HL-60 (cell line): Measurements from ENCODE around the gene CABP2.

Source experiments
- DNase-seq, 2 experiments: peaks; one replicate each; pipeline ENCODE4 v3.0.0-alpha.2; 2010 to 2020; ENCODE audit warnings: low read depth in 1 of 2, low spot score in 1 of 2
- H3K27ac ChIP-seq: fragments of 250-450 bp; sonication (Bioruptor Pico); replicated peaks from 2 replicates; pipeline ENCODE4 v1.5.1; 2020; ENCODE audit warnings: mild to moderate bottlenecking, moderate library complexity
- H3K27me3 ChIP-seq: fragments of 250-450 bp; sonication (Bioruptor Pico); 2 replicates; pipeline ENCODE4 v1.5.1; 2021; ENCODE audit warnings: mild to moderate bottlenecking, moderate library complexity; ENCODE audit not compliant: insufficient read depth, poor library complexity, severe bottlenecking
- H3K4me3 ChIP-seq: replicated peaks from 2 replicates; pipeline ENCODE4 v1.5.1; 2011; ENCODE audit warnings: mild to moderate bottlenecking, control low read depth, low read length; ENCODE audit not compliant: insufficient read depth
- GABPA ChIP-seq: IDR thresholded peaks from 2 replicates; pipeline ENCODE4 v1.6.1; 2012; ENCODE audit warnings: low read depth
- POLR2AphosphoS5 ChIP-seq: IDR thresholded peaks from 2 replicates; pipeline ENCODE4 v1.6.1; 2012; ENCODE audit warnings: low read depth
- SPI1 ChIP-seq: IDR thresholded peaks from 2 replicates; pipeline ENCODE4 v1.6.1; 2012; ENCODE audit warnings: low read depth, mild to moderate bottlenecking, borderline replicate concordance
- TF ChIP-seq, protein P1 (sequence below): IDR thresholded peaks from 2 replicates; pipeline ENCODE4 v1.6.1; 2012; ENCODE audit warnings: low read depth; ENCODE audit not compliant: insufficient replicate concordance
- TF ChIP-seq, protein P2 (sequence below): IDR thresholded peaks from one replicate; pipeline ENCODE4 v1.5.1; 2011; ENCODE audit warnings: low read length, control low read depth, inconsistent platforms; ENCODE audit not compliant: insufficient read depth

CABP2 gene

DNA sequence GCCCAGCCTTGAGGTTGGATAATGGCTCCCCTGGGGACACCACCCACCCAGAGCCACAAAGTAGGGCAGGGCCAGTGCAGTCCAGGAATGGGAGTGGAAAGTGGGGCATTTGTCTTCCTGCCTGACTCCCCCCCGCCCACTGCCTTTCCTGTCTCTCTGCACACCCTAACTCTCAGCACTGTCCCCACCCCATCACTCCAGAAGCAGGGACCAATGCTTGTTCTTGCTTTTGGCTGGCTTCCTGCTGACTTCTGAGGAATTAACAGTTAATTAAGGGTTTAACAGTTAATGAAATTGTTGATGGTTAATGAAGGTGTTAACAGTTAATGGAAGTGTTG, 22.8 kb downstream of the CABP2 start:
- no peak for DNase-seq
- Histone ChIP-seq H3K4me3 (no peak overlapping the region), H3K27ac (no peak overlapping the region), H3K27me3 (no peaks in the 10 kb centered on the region)
- TF ChIP-seq, protein P1, sequence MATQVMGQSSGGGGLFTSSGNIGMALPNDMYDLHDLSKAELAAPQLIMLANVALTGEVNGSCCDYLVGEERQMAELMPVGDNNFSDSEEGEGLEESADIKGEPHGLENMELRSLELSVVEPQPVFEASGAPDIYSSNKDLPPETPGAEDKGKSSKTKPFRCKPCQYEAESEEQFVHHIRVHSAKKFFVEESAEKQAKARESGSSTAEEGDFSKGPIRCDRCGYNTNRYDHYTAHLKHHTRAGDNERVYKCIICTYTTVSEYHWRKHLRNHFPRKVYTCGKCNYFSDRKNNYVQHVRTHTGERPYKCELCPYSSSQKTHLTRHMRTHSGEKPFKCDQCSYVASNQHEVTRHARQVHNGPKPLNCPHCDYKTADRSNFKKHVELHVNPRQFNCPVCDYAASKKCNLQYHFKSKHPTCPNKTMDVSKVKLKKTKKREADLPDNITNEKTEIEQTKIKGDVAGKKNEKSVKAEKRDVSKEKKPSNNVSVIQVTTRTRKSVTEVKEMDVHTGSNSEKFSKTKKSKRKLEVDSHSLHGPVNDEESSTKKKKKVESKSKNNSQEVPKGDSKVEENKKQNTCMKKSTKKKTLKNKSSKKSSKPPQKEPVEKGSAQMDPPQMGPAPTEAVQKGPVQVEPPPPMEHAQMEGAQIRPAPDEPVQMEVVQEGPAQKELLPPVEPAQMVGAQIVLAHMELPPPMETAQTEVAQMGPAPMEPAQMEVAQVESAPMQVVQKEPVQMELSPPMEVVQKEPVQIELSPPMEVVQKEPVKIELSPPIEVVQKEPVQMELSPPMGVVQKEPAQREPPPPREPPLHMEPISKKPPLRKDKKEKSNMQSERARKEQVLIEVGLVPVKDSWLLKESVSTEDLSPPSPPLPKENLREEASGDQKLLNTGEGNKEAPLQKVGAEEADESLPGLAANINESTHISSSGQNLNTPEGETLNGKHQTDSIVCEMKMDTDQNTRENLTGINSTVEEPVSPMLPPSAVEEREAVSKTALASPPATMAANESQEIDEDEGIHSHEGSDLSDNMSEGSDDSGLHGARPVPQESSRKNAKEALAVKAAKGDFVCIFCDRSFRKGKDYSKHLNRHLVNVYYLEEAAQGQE = no peak
- TF ChIP-seq, protein P2, sequence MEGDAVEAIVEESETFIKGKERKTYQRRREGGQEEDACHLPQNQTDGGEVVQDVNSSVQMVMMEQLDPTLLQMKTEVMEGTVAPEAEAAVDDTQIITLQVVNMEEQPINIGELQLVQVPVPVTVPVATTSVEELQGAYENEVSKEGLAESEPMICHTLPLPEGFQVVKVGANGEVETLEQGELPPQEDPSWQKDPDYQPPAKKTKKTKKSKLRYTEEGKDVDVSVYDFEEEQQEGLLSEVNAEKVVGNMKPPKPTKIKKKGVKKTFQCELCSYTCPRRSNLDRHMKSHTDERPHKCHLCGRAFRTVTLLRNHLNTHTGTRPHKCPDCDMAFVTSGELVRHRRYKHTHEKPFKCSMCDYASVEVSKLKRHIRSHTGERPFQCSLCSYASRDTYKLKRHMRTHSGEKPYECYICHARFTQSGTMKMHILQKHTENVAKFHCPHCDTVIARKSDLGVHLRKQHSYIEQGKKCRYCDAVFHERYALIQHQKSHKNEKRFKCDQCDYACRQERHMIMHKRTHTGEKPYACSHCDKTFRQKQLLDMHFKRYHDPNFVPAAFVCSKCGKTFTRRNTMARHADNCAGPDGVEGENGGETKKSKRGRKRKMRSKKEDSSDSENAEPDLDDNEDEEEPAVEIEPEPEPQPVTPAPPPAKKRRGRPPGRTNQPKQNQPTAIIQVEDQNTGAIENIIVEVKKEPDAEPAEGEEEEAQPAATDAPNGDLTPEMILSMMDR = no peak
- TF ChIP-seq SPI1 (no peak), GABPA (no peak), POLR2AphosphoS5 (no peak)

DNA sequence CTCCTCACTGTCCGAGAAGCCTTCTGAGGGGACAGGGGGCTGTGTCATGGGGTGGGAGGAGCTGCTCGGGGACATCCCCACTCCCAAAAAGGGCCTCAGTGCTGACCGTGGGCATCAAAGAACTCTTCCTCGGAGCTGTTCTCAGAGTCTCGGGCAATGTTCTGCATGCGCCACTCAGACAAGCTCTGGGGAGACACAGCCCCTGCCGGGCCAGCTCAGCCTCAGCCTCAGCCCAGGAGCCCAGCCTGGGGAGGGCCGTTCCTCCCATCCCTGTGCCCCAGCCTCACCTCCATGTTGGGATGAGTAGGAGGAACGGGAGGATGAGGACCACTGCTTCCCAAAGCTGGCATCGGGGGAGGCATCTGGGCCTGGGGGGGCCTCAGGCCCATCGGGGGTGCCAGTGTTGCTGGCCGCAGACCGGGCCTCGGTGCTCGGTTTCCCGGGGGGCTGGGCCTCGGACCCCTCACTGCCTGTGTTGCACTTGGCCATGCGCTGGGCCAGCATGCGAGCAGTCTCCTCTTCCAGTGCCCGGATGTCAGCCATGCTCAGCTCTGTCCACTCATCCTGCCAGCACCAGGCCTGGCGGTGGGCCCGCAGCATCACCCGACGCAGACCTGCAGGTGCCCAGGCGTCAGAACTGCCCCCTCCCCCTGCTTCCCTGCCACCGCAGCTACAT, 23.3 kb downstream of the CABP2 start:
- TF ChIP-seq POLR2AphosphoS5 = no peak
- TF ChIP-seq, protein P1 = no peak
- TF ChIP-seq, protein P2 = no peak
- TF ChIP-seq GABPA = no peak
- TF ChIP-seq SPI1 = no peak
- no peak for DNase-seq
- Histone ChIP-seq H3K27me3 (no peaks in the 10 kb centered on the region), H3K27ac (no peak overlapping the region), H3K4me3 (no peak overlapping the region)

DNA sequence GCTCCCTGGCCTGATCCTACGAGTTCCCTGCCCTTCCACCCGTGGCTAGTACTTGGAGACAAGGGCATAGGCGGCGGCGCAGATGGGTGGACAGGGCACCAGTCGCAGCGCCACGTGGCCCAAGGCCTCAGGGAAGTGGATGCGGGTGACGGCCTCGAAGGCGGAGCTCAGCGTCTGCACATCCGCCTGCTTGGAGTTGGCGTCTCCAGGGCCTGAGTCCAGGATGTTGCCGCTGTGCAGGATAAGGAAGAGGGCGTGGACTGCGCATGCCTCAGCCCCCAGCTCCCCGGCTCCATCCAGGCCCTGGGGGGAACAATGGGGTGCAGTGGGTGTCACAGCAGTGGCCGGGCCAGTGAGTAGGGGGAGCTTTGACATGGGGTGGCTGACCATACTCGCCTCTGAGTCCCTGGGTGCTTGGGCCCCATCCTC, 24.7 kb downstream of the CABP2 start:
- TF ChIP-seq SPI1 = no peak
- no peak for TF ChIP-seq GABPA
- TF ChIP-seq, protein P1 = no peak
- TF ChIP-seq POLR2AphosphoS5 = no peak
- TF ChIP-seq, protein P2 = no peak
- no peak for DNase-seq
- no peak overlapping the region for H3K4me3 ChIP-seq

More for the DNA sequence above, 24.7 kb downstream of the CABP2 start:
- Histone ChIP-seq H3K27me3 (no peaks in the 10 kb centered on the region), H3K27ac (no peak overlapping the region)
